Sigmoid colon (tissue), 7 donors: ENCODE results near the gene SOX13. TPM values are rescaled to one million over a fixed set of nuclear protein-coding genes. Genes with fewer than 3 reads are reported as not detected.

ENCODE experiments used
- DNase-seq: peaks from one replicate; pipeline ENCODE4 v3.0.0-alpha.2; 2019
- H3K27ac ChIP-seq, 4 donors: fragments of 200-600 bp; sonication (generic); one replicate each; pipeline ENCODE4 v1.5.1; 2016 to 2019; ENCODE audit warnings: mild to moderate bottlenecking in 1 of 4
- H3K27me3 ChIP-seq, 3 donors: fragments of 200-600 bp; sonication (generic); one replicate each; pipeline ENCODE4 v1.5.1; 2019; ENCODE audit warnings: mild to moderate bottlenecking in 1 of 3
- H3K36me3 ChIP-seq, 4 donors: fragments of 200-600 bp; sonication (generic); one replicate each; pipeline ENCODE4 v1.5.1; 2016 to 2019
- H3K4me1 ChIP-seq, 4 donors: fragments of 200-600 bp; sonication (generic); one replicate each; pipeline ENCODE4 v1.5.1; 2017 to 2019
- H3K4me3 ChIP-seq, 4 donors: fragments of 200-600 bp; sonication (generic); one replicate each; pipeline ENCODE4 v1.5.1; 2017 to 2019; ENCODE audit warnings: mild to moderate bottlenecking in 2 of 4, moderate library complexity in 1 of 4
- H3K9me3 ChIP-seq, 4 donors: fragments of 200-600 bp in 3 of 4; sonication (generic) in 3 of 4; one replicate each; pipeline versions ENCODE4 v1.5.1 to v1.6.1; 2013 to 2019
- CTCF ChIP-seq, 4 experiments: fragments of 450-650 bp in 3 of 4; fragments of 200-600 bp in 1 of 4; IDR thresholded peaks; one replicate each; pipeline ENCODE4 v1.5.1; 2016 to 2019; ENCODE audit warnings: antibody characterized with exemption in 4 of 4, mild to moderate bottlenecking in 3 of 4, moderate library complexity in 2 of 4
- EP300 ChIP-seq, 4 donors: sonication (generic); formaldehyde crosslinking; IDR thresholded peaks; one replicate each; pipeline ENCODE4 v1.6.1; 2017; ENCODE audit warnings: antibody characterized with exemption in 4 of 4
- POLR2A ChIP-seq, 2 donors: fragments of 450-650 bp; IDR thresholded peaks; one replicate each; pipeline ENCODE4 v1.6.1; 2016; ENCODE audit warnings: antibody characterized with exemption in 2 of 2, mild to moderate bottlenecking in 2 of 2, moderate library complexity in 2 of 2
- POLR2AphosphoS5 ChIP-seq, 4 donors: sonication (generic); formaldehyde crosslinking; IDR thresholded peaks; one replicate each; pipeline ENCODE4 v1.6.1; 2017; ENCODE audit warnings: antibody characterized with exemption in 4 of 4
- WGBS, 2 donors: extraction: QIAGEN DNeasy Blood & Tissue Kit; methylation state at CpG; one replicate each; pipeline ENCODE4 v1.1.7; 2013; 5-methylcytosine and 5-hydroxymethylcytosine counted together
- intact Hi-C: fragments of 100-400 bp; cut with DNase I; formaldehyde crosslinking; loops from one replicate; pipeline ENCODE4 v1.15.1; 2023
- polyA plus RNA-seq, 3 donors: library from polyadenylated mRNA; stranded (reverse); fragments of 200-250 nt; gene quantifications; one replicate each; pipeline ENCODE4 v1.2.3, GENCODE V29; 2013
- total RNA-seq, 4 donors: library from RNA; depleted of rRNA; stranded (reverse); fragments of >200 nt; gene quantifications; one replicate each; pipeline ENCODE4 v1.1.0, GENCODE V29; 2016
- donor health status: healthy with polysubstance abuse.
- donor health status: Bipolar disorder and iron deficiency.
- donor health status: healthy.

Gene SOX13
- total and polyA plus RNA-seq, 7 donors = 9.6 to 58.4 (median 28.5) TPM

- WGBS, 2 donors = 94 to 95% methylated on average over 22 of the region's 22 CpGs
- TF ChIP-seq POLR2A (IDR thresholded peaks at IDR 0.05) (no peak), CTCF (IDR thresholded peaks at IDR 0.05) (no peak), POLR2AphosphoS5 (IDR thresholded peaks at IDR 0.05) (no peak), EP300 (IDR thresholded peaks at IDR 0.05) (no peak)
- intact Hi-C loops = no loop called here
- H3K4me3 ChIP-seq = no peak overlapping the region
- peaks cover 38 to 74% (median 41%) of the 10 kb centered on the region in 4 donors for H3K36me3 ChIP-seq
- DNase-seq = no peak
- H3K27ac ChIP-seq = no peak overlapping the region
- no peaks in the 10 kb centered on the region for H3K27me3 ChIP-seq
- H3K9me3 ChIP-seq = no peaks in the 10 kb centered on the region
- peaks cover 0 to 37% (median 36%) of the 10 kb centered on the region in 4 donors for H3K4me1 ChIP-seq
Measured at GRCh38 chr1:204124639-204125038, 51.7 kb downstream of the SOX13 start.

GRCh38 chr1:204125759-204126351 lies 52.9 kb downstream of the SOX13 start:
- intact Hi-C loops = no loop called here
- no peaks in the 10 kb centered on the region for H3K27me3 ChIP-seq
- TF ChIP-seq POLR2A (IDR thresholded peaks at IDR 0.05) = no peak
- TF ChIP-seq CTCF (IDR thresholded peaks at IDR 0.05) = no peak
- peak in 1 of 4 donors; percentile 6 for TF ChIP-seq POLR2AphosphoS5 (IDR thresholded peaks at IDR 0.05)
- TF ChIP-seq EP300 (IDR thresholded peaks at IDR 0.05) = no peak
- H3K4me3 ChIP-seq = no peak overlapping the region
- 93% methylated on average over 18 of the region's 18 CpGs for WGBS, 2 donors
- peaks cover 38 to 62% (median 39%) of the 10 kb centered on the region in 4 donors for H3K36me3 ChIP-seq
- no peak for DNase-seq
- peaks cover 0 to 46% (median 38%) of the 10 kb centered on the region in 4 donors for H3K4me1 ChIP-seq
- H3K9me3 ChIP-seq = no peaks in the 10 kb centered on the region
- H3K27ac ChIP-seq = peak overlapping the region in 2 of 4 donors; percentile 5 to 61

- Histone ChIP-seq H3K4me1 (peaks cover 0 to 50% (median 40%) of the 10 kb centered on the region in 4 donors), H3K27me3 (no peaks in the 10 kb centered on the region), H3K27ac (peak overlapping the region; percentile 56 to 73 (median 60)), H3K4me3 (no peak overlapping the region), H3K9me3 (no peaks in the 10 kb centered on the region), H3K36me3 (peaks cover 37 to 57% (median 39%) of the 10 kb centered on the region in 4 donors)
- TF ChIP-seq POLR2A (IDR thresholded peaks at IDR 0.05) = no peak
- no peak for TF ChIP-seq CTCF (IDR thresholded peaks at IDR 0.05)
- TF ChIP-seq EP300 (IDR thresholded peaks at IDR 0.05) = no peak
- TF ChIP-seq POLR2AphosphoS5 (IDR thresholded peaks at IDR 0.05) = no peak
- intact Hi-C loops = no loop called here
- 73 to 79% methylated on average over 8 of the region's 8 CpGs for WGBS, 2 donors
- DNase-seq = no peak
Measured at GRCh38 chr1:204126386-204126785, 53.5 kb downstream of the SOX13 start.

- Histone ChIP-seq H3K36me3 (peaks cover 31 to 51% (median 36%) of the 10 kb centered on the region in 4 donors), H3K9me3 (no peaks in the 10 kb centered on the region), H3K4me3 (no peak overlapping the region), H3K27ac (peak overlapping the region; percentile 56 to 73 (median 60)), H3K27me3 (no peaks in the 10 kb centered on the region), H3K4me1 (peaks cover 0 to 50% (median 40%) of the 10 kb centered on the region in 4 donors)
- TF ChIP-seq CTCF (IDR thresholded peaks at IDR 0.05) = no peak
- TF ChIP-seq POLR2AphosphoS5 (IDR thresholded peaks at IDR 0.05) = no peak
- TF ChIP-seq EP300 (IDR thresholded peaks at IDR 0.05) = no peak
- TF ChIP-seq POLR2A (IDR thresholded peaks at IDR 0.05) = no peak
- intact Hi-C loops = loop anchor here (1.0 kb wide), 1 partner anchor 38 kb away; no protein-coding TSS in a partner anchor
- 58 to 66% methylated on average over 7 of the region's 7 CpGs for WGBS, 2 donors
- DNase-seq = no peak
Measured at GRCh38 chr1:204126956-204127355, 54.0 kb downstream of the SOX13 start.
